Tibial nerve (tissue), 4 donors: ENCODE results near the gene STUM.
A peak's percentile ranks its signal among the peaks of the same experiment; 100 is the strongest.

Experiments used
- CTCF ChIP-seq, 5 experiments: fragments of 200-600 bp in 3 of 5; fragments of 450-650 bp in 2 of 5; sonication (generic) in 3 of 5; IDR thresholded peaks; one replicate each; pipeline ENCODE4 v1.5.1; 2016 to 2019; ENCODE audit warnings: antibody characterized with exemption in 5 of 5, mild to moderate bottlenecking in 3 of 5, moderate library complexity in 2 of 5
- EP300 ChIP-seq, 2 donors: sonication (generic); formaldehyde crosslinking; IDR thresholded peaks; one replicate each; pipeline ENCODE4 v1.6.1; 2017; ENCODE audit warnings: antibody characterized with exemption in 2 of 2, mild to moderate bottlenecking in 1 of 2
- POLR2A ChIP-seq, 2 donors: fragments of 450-650 bp; IDR thresholded peaks; one replicate each; pipeline ENCODE4 v1.6.1; 2017; ENCODE audit warnings: antibody characterized with exemption in 2 of 2, mild to moderate bottlenecking in 2 of 2, moderate library complexity in 2 of 2

GRCh38 chr1:226608699-226609505, 60.3 kb downstream of the STUM start:
- TF ChIP-seq CTCF (IDR thresholded peaks at IDR 0.05) (peak; percentile 60 to 89 (median 71)), POLR2A (IDR thresholded peaks at IDR 0.05) (no peak), EP300 (IDR thresholded peaks at IDR 0.05) (no peak)
